ENCODE results near the gene SURF6.

SURF6 gene

DNA sequence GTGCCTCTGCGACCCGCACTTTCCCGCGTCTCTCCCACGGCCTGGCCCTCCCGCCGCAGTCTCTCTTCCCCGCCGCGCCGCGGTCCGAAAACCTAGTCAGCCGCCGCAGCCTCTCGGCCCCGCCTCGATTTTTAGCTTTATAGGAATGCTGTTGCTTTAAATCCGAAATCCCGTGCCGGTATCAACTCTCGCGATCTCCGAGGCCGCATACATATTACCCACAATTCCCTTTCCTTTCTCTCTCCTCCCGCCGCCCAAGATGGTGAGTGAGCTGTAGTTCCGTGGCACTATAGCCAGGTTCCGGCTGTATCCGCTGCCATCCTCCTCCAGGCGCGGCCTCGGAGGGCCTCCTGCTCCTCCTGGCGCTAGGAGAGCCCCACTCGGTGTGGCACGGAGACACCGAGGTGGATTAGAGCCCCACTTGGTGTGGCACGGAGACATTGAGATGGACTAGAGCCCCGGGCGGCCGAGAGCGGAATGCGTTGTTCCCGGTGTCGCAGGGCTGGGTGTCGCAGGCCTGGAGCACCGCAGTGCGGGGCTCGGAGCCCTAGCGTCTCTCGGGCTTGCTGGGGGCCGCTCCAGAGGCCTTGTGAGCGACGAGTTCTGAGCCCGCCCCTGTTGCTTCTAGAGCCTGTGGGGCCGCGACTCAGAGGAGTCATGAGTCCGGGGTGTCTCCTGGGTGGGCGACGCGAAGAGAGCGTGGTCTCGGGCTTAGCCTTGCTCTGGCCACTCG lies 12.2 kb upstream of the SURF6 start, which contains the start of the genes MED22 and RPL7A (continued):
- TF ChIP-seq ZBTB17 (tag by site-specific recombination; IDR thresholded peaks at IDR 0.05) (peak; percentile 68), ZNF677 (tag by site-specific recombination; IDR thresholded peaks at IDR 0.05) (no peak)
- TF ChIP-seq, protein P1, sequence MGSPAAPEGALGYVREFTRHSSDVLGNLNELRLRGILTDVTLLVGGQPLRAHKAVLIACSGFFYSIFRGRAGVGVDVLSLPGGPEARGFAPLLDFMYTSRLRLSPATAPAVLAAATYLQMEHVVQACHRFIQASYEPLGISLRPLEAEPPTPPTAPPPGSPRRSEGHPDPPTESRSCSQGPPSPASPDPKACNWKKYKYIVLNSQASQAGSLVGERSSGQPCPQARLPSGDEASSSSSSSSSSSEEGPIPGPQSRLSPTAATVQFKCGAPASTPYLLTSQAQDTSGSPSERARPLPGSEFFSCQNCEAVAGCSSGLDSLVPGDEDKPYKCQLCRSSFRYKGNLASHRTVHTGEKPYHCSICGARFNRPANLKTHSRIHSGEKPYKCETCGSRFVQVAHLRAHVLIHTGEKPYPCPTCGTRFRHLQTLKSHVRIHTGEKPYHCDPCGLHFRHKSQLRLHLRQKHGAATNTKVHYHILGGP (tag by site-specific recombination; IDR thresholded peaks at IDR 0.05), result no peak

DNA sequence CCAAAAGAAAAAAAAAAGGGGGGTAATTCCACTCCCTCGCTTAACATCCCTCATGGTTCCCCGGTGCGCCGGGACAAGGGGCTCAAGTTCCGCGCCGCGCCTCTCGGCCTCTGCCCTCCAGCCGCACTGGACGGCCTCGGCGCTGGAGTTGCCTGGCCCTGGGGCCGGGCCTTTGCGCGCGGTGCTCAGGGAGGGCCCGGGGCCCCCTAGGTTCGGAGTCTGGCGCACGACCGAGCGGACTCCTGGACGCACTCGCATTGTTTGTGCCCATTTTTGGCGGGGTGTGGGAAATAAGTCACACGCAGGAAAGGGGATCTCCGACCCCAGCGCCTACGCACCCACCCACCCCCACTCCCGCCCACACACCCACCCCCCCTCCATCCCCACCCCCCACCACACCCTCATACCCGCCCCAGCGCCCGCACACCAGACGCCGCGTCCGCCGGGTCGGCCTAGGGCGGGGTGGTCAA lies 11.6 kb upstream of the SURF6 start:
- POLR2A ChIA-PET, result interaction anchor here (0.5 to 6.0 kb wide), 38 partner anchors 8 to 440 kb away, joined by 3 to 89 read pairs (median 5); partner anchors contain the start of genes CACFD1, GTF3C5, SLC2A6 and STKLD1
- Histone ChIP-seq H3K9me3 (ENCODE audit: control insufficient read depth, insufficient read depth, low read depth, low read length) (no peaks in the 10 kb centered on the region), H3K36me3 (ENCODE audit: control insufficient read depth in 2 of 2, insufficient read depth in 1 of 2, low read length in 2 of 2) (peaks cover 14 to 82% of the 10 kb centered on the region in 2 experiments), H3K4me3 (ENCODE audit: low read depth, low read length) (peak overlapping the region; percentile 91), H3K4me1 (ENCODE audit: control insufficient read depth, insufficient read depth, low read length) (no peaks in the 10 kb centered on the region), H3K27ac (ENCODE audit: extremely low read depth, low read depth, low read length) (peak overlapping the region; percentile 100)
- CTCF ChIA-PET, result interaction anchor here (0.6 to 1.3 kb wide), 3 partner anchors 68 to 198 kb away, joined by 3 to 5 read pairs (median 4); no protein-coding TSS in a partner anchor
- TF ChIP-seq, protein P2, sequence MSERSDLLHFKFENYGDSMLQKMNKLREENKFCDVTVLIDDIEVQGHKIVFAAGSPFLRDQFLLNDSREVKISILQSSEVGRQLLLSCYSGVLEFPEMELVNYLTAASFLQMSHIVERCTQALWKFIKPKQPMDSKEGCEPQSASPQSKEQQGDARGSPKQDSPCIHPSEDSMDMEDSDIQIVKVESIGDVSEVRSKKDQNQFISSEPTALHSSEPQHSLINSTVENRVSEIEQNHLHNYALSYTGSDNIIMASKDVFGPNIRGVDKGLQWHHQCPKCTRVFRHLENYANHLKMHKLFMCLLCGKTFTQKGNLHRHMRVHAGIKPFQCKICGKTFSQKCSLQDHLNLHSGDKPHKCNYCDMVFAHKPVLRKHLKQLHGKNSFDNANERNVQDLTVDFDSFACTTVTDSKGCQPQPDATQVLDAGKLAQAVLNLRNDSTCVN (tag by site-specific recombination; optimal IDR thresholded peaks at IDR 0.05), result peak; percentile 52
- TF ChIP-seq GLIS2 (tag by site-specific recombination; IDR thresholded peaks at IDR 0.05) (peak; percentile 73), ZSCAN30 (tag by site-specific recombination; IDR thresholded peaks at IDR 0.05) (no peak), GLIS1 (tag by site-specific recombination; IDR thresholded peaks at IDR 0.05) (peak; percentile 0; the same call in 1 of the 2 replicates), ZNF394 (tag by site-specific recombination; IDR thresholded peaks at IDR 0.05; ENCODE audit: borderline replicate concordance) (no peak), ZNF654 (tag by site-specific recombination; IDR thresholded peaks at IDR 0.05; ENCODE audit: low read depth) (no peak), ZBTB20 (tag by site-specific recombination; IDR thresholded peaks at IDR 0.05) (peak; percentile 57), ZNF157 (tag by site-specific recombination; IDR thresholded peaks at IDR 0.05) (0 out of 2 replicates have a peak, but pooled peaks have one; percentile 23), ZBTB7A (tag by site-specific recombination; IDR thresholded peaks at IDR 0.05; ENCODE audit: low read depth) (0 out of 2 replicates have a peak, but pooled peaks have one; percentile 11), ZNF561 (tag by site-specific recombination; IDR thresholded peaks at IDR 0.05; ENCODE audit: borderline replicate concordance) (0 out of 2 replicates have a peak, but pooled peaks have one; percentile 60), MYNN (tag by site-specific recombination; IDR thresholded peaks at IDR 0.05; ENCODE audit: borderline replicate concordance) (0 out of 2 replicates have a peak, but pooled peaks have one; percentile 7)
- TF ChIP-seq, protein P3, sequence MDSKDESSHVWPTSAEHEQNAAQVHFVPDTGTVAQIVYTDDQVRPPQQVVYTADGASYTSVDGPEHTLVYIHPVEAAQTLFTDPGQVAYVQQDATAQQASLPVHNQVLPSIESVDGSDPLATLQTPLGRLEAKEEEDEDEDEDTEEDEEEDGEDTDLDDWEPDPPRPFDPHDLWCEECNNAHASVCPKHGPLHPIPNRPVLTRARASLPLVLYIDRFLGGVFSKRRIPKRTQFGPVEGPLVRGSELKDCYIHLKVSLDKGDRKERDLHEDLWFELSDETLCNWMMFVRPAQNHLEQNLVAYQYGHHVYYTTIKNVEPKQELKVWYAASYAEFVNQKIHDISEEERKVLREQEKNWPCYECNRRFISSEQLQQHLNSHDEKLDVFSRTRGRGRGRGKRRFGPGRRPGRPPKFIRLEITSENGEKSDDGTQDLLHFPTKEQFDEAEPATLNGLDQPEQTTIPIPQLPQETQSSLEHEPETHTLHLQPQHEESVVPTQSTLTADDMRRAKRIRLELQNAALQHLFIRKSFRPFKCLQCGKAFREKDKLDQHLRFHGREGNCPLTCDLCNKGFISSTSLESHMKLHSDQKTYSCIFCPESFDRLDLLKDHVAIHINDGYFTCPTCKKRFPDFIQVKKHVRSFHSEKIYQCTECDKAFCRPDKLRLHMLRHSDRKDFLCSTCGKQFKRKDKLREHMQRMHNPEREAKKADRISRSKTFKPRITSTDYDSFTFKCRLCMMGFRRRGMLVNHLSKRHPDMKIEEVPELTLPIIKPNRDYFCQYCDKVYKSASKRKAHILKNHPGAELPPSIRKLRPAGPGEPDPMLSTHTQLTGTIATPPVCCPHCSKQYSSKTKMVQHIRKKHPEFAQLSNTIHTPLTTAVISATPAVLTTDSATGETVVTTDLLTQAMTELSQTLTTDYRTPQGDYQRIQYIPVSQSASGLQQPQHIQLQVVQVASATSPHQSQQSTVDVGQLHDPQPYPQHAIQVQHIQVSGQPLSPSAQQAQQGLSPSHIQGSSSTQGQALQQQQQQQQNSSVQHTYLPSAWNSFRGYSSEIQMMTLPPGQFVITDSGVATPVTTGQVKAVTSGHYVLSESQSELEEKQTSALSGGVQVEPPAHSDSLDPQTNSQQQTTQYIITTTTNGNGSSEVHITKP (tag by site-specific recombination; IDR thresholded peaks at IDR 0.05), result peak; percentile 76
- TF ChIP-seq, protein P4, sequence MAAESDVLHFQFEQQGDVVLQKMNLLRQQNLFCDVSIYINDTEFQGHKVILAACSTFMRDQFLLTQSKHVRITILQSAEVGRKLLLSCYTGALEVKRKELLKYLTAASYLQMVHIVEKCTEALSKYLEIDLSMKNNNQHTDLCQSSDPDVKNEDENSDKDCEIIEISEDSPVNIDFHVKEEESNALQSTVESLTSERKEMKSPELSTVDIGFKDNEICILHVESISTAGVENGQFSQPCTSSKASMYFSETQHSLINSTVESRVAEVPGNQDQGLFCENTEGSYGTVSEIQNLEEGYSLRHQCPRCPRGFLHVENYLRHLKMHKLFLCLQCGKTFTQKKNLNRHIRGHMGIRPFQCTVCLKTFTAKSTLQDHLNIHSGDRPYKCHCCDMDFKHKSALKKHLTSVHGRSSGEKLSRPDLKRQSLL (tag by site-specific recombination; IDR thresholded peaks at IDR 0.05), result peak; percentile 63; the same call in 1 of the 2 replicates
- TF ChIP-seq, protein P5, sequence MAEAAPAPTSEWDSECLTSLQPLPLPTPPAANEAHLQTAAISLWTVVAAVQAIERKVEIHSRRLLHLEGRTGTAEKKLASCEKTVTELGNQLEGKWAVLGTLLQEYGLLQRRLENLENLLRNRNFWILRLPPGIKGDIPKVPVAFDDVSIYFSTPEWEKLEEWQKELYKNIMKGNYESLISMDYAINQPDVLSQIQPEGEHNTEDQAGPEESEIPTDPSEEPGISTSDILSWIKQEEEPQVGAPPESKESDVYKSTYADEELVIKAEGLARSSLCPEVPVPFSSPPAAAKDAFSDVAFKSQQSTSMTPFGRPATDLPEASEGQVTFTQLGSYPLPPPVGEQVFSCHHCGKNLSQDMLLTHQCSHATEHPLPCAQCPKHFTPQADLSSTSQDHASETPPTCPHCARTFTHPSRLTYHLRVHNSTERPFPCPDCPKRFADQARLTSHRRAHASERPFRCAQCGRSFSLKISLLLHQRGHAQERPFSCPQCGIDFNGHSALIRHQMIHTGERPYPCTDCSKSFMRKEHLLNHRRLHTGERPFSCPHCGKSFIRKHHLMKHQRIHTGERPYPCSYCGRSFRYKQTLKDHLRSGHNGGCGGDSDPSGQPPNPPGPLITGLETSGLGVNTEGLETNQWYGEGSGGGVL (tag by site-specific recombination; IDR thresholded peaks at IDR 0.05), result peak; percentile 72; the same call in 1 of the 2 replicates
- TF ChIP-seq, protein P6, sequence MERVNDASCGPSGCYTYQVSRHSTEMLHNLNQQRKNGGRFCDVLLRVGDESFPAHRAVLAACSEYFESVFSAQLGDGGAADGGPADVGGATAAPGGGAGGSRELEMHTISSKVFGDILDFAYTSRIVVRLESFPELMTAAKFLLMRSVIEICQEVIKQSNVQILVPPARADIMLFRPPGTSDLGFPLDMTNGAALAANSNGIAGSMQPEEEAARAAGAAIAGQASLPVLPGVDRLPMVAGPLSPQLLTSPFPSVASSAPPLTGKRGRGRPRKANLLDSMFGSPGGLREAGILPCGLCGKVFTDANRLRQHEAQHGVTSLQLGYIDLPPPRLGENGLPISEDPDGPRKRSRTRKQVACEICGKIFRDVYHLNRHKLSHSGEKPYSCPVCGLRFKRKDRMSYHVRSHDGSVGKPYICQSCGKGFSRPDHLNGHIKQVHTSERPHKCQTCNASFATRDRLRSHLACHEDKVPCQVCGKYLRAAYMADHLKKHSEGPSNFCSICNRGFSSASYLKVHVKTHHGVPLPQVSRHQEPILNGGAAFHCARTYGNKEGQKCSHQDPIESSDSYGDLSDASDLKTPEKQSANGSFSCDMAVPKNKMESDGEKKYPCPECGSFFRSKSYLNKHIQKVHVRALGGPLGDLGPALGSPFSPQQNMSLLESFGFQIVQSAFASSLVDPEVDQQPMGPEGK (tag by site-specific recombination; IDR thresholded peaks at IDR 0.05), result peak; percentile 57; the same call in 1 of the 2 replicates
